Aorta (tissue), 5 donors: ENCODE results near the gene CCIN. TPM values are rescaled to one million over a fixed set of nuclear protein-coding genes. Genes with fewer than 3 reads are reported as not detected.
A peak's percentile ranks its signal among the peaks of the same experiment; 100 is the strongest.

Experiments
- ATAC-seq: fragments of 200-7000 bp; cut with Tn5 transposase; one replicate; pipeline ENCODE4 v1.9.1; 2022; ENCODE audit warnings: moderate library complexity; ENCODE audit not compliant: low FRiP score
- DNase-seq, 2 donors: peaks; one replicate each; pipeline ENCODE4 v3.0.0-alpha.2; 2020
- H3K27ac ChIP-seq, 2 donors: one replicate each; pipeline ENCODE4 v1.5.1; 2013; ENCODE audit warnings: low read length in 2 of 2, mild to moderate bottlenecking in 2 of 2, moderate library complexity in 2 of 2, control low read depth in 1 of 2, inconsistent platforms in 1 of 2, low read depth in 1 of 2
- H3K27me3 ChIP-seq, 2 donors: one replicate each; pipeline ENCODE4 v1.6.1; 2013; ENCODE audit warnings: control low read depth in 1 of 2, low read length in 1 of 2, mild to moderate bottlenecking in 1 of 2, moderate library complexity in 1 of 2; ENCODE audit not compliant: insufficient read depth in 2 of 2, control insufficient read depth in 1 of 2
- H3K36me3 ChIP-seq, 2 donors: one replicate each; pipeline ENCODE4 v1.6.1; 2013; ENCODE audit warnings: control low read depth in 1 of 2, low read length in 1 of 2, mild to moderate bottlenecking in 1 of 2; ENCODE audit not compliant: insufficient read depth in 2 of 2, control insufficient read depth in 1 of 2
- H3K4me1 ChIP-seq, 2 donors: one replicate each; pipeline ENCODE4 v1.6.1; 2013; ENCODE audit warnings: low read length in 2 of 2, control low read depth in 1 of 2, mild to moderate bottlenecking in 1 of 2, moderate library complexity in 1 of 2; ENCODE audit not compliant: insufficient read depth in 2 of 2, control insufficient read depth in 1 of 2
- H3K4me3 ChIP-seq, 2 donors: one replicate each; pipeline ENCODE4 v1.5.1; 2013; ENCODE audit warnings: low read length in 2 of 2, control low read depth in 1 of 2, mild to moderate bottlenecking in 1 of 2
- H3K9me3 ChIP-seq: one replicate; pipeline ENCODE4 v1.6.1; 2013; ENCODE audit warnings: mild to moderate bottlenecking, low read length; ENCODE audit not compliant: control insufficient read depth
- WGBS, 2 donors: extraction: QIAGEN DNeasy Blood & Tissue Kit; methylation state at CpG; one replicate each; pipeline ENCODE4 v1.1.7; 2013; 5-methylcytosine and 5-hydroxymethylcytosine counted together
- intact Hi-C, 2 donors: fragments of 100-400 bp; cut with DNase I; formaldehyde crosslinking; loops; one replicate each; pipeline versions ENCODE4 v1.14.2 to v1.15.0; 2022
- polyA plus RNA-seq, 2 donors: library from polyadenylated mRNA; stranded (reverse); fragments of 200-250 nt; gene quantifications; one replicate each; pipeline ENCODE4 v1.2.3, GENCODE V29; 2013
- total RNA-seq, 2 donors: library from RNA; stranded (reverse); fragmentation: NEBNext Ultra II Directional; extraction: Animal tissue kit (Norgen Biotek cat#: 25700); gene quantifications; one replicate each; pipeline ENCODE4 v1.2.1, GENCODE V29; 2021
- donor health status: healthy with polysubstance abuse.
- donor health status: Bipolar disorder and iron deficiency.
- donor health status: DM: no; HTN: no; CAD: no.
- donor health status: DM: no; HTN: no; CAD: no.
- donor health status: DM: yes; HTN: yes; CAD: no.

The CCIN gene
- total and polyA plus RNA-seq, 4 donors = 0.18 to 0.99 (median 0.65) TPM

DNA sequence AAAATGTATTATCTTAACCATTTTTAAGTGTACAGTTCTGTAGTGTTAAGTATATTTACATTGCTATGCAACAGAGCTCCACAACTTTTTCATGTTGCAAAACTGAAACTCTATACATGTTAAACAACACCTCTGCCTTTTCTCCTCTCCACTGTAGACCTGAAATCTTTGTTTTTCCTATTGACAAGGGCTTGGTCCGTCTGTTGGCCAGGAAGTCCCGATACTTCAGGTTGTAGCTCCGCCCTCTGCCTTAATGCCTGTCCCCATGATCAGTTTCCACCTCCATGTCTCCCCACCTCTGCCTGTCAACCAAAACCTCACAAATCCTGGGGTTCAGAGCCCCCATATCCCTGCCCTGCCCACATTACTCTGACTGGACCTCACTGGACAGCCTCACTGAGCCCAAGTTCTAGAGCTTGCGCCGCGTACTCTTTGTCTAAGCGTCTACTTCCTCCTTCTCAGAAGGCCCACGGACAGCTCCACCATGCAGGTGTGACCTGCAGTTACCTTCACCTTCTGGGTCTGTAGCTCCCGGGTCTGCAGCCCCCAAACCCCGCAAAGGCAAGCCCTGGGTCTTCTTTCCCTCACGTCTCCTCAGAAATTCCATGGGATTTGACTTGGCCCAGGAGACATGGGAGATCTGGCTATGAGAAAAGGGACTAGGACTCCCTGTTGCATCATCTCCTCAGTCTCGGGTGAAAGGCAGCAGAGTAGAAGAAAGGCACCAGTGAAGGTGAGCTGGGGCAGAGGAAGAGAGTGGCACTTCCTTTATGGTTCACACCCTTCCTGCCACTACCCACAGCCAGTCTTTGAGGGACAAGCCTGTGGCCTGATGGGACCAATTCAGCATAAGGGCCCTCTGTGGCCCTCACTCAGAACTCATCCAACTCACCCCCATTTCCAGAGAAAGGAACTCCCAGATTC is 24.6 kb upstream of the CCIN start:
- H3K36me3 ChIP-seq = no peaks in the 10 kb centered on the region
- peaks cover 0 to 4% of the 10 kb centered on the region in 2 donors for H3K4me1 ChIP-seq
- no peak overlapping the region for H3K4me3 ChIP-seq
- H3K27me3 ChIP-seq = no peaks in the 10 kb centered on the region
- peak in 1 of 2 donors; percentile 73 for DNase-seq
- intact Hi-C loops = no loop called here
- no peak overlapping the region for H3K27ac ChIP-seq
- H3K9me3 ChIP-seq = no peaks in the 10 kb centered on the region
- ATAC-seq = no peak
- 93% methylated on average over 12 of the region's 12 CpGs for WGBS, 2 donors

DNA sequence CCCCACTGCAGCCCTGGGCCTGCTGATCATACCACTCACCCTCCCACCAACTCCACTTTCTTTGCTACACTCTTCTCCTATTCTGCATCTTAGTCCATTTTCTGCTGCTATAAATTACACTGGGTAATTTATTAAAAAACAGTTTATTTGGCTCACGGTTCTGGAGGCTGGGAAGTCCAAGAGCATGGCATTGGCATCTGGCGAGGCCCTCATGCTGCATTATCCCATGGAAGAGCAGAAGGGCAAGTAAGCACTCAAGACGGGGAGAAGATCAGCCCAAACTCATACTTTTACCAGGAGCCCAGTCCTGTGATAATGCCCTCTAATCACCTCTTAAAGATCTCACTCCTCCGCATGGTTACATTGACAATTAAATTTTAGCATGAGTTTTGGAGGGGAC is 23.2 kb upstream of the CCIN start:
- intact Hi-C loops = no loop called here
- Histone ChIP-seq H3K27ac (no peak overlapping the region), H3K4me1 (peaks cover 0 to 4% of the 10 kb centered on the region in 2 donors), H3K27me3 (no peaks in the 10 kb centered on the region), H3K4me3 (no peak overlapping the region), H3K9me3 (no peaks in the 10 kb centered on the region), H3K36me3 (no peaks in the 10 kb centered on the region)
- WGBS, 2 donors = 97 to 98% methylated on average over 4 of the region's 4 CpGs
- no peak for ATAC-seq
- DNase-seq = peak in 1 of 2 donors; percentile 30

DNA sequence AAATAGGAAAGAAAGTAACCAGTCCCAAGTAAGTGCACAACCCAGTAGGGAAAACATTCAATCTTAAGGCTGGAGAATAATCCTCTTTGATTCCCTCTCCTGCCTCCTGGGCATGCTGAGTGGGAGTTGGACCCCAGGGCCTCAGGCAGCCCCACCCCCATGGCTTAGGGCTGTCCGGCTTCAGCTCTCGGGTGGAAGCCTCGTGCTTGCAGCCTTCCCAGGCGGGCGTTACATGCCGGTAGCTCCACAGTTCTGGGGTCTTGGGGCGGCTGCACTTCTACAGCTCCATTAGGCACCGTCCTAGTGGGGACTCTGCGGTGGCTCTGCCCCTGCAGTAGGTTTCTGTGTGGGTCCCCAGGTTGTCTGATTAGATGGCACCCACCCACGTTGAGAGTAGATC is 22.5 kb upstream of the CCIN start:
- Histone ChIP-seq H3K9me3 (no peaks in the 10 kb centered on the region), H3K27ac (no peak overlapping the region), H3K27me3 (no peaks in the 10 kb centered on the region), H3K36me3 (no peaks in the 10 kb centered on the region), H3K4me3 (no peak overlapping the region), H3K4me1 (peaks cover 0 to 4% of the 10 kb centered on the region in 2 donors)
- intact Hi-C loops = no loop called here
- WGBS, 2 donors = 95 to 96% methylated on average over 10 of the region's 10 CpGs
- DNase-seq = peak in 1 of 2 donors; percentile 32
- no peak for ATAC-seq

DNA sequence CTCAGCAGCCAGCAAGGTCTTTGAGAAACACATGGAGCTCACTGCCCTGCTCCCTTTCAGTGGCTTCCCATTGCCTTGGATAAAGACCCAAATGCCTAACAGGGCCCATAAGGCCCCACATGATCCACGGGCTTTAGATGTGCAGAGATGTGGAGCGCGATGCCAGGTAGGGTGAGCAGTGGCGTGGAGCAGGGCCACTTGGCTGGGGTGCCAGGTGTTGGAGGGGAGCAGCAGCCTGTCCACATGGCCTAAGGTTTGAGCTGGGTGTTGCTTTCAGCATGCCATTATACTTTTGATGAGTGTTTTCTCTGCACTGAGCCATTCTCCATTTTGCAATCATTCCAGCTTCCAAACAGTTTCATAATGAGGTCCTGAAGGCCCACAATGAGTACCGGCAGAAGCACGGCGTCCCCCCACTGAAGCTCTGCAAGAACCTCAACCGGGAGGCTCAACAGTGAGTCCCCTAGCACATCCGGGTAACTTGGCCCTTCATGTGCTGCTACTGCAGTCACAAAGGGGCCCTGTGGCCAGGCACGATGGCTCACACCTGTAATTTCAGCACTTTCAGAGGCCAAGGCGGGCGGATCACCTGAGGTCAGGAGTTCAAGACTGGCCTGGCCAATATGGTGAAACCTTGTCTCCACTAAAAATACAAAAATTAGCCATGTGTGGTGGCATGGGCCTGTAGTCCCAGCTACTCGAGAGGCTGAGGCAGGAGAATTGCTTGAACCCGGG is 21.6 kb upstream of the CCIN start:
- peaks cover 0 to 4% of the 10 kb centered on the region in 2 donors for H3K4me1 ChIP-seq
- WGBS, 2 donors = 91% methylated on average over 14 of the region's 14 CpGs
- no peaks in the 10 kb centered on the region for H3K27me3 ChIP-seq
- peak in 1 of 2 donors; percentile 73 for DNase-seq
- intact Hi-C loops = loop anchor here in 1 of 2 donors (2.0 kb wide), 1 partner anchor 19 kb away; no protein-coding TSS in a partner anchor
- H3K27ac ChIP-seq = no peak overlapping the region
- H3K4me3 ChIP-seq = no peak overlapping the region
- H3K9me3 ChIP-seq = no peaks in the 10 kb centered on the region
- ATAC-seq = no peak
- no peaks in the 10 kb centered on the region for H3K36me3 ChIP-seq

DNA sequence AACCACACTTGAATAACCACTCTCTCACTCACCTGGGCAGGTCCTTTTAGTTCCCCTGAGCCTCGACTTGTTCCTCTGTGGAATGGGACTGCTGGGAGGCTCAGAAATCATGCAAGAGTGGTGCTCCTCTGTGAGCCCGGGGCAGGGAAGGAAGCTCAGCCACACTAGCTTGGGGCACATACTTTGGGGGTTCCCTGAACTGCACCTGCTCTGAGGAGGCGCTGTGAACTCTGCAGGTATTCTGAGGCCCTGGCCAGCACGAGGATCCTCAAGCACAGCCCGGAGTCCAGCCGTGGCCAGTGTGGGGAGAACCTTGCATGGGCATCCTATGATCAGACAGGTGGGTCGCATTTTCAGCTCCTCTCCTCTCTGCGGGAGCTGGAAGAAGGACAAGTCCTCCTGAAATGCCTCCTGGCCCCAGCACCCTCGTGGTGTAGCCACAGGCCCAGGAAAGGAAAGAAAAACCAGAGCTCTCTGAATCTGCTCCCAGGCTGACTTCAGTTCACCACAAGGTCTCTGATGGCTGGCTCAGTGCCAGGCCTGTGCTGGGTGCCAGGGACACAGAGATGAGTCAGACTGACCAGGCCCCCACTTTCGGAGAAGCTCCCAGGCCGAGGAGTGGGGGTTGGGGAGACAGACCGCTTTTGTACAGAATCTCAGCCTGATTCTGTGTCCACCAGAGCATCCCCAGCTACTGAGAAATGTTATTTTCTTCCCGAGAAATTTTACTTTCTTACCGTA is 20.7 kb upstream of the CCIN start:
- WGBS, 2 donors = 26 to 27% methylated on average over 14 of the region's 14 CpGs
- Histone ChIP-seq H3K36me3 (no peaks in the 10 kb centered on the region), H3K27ac (peak overlapping the region in 1 of 2 donors; percentile 71), H3K27me3 (no peaks in the 10 kb centered on the region), H3K4me1 (peaks cover 0 to 4% of the 10 kb centered on the region in 2 donors), H3K9me3 (no peaks in the 10 kb centered on the region), H3K4me3 (no peak overlapping the region)
- ATAC-seq (peak; percentile 91), DNase-seq (peak; percentile 97 to 99)
- intact Hi-C loops = loop anchor here in 1 of 2 donors (2.0 kb wide), 1 partner anchor 18 kb away; no protein-coding TSS in a partner anchor

DNA sequence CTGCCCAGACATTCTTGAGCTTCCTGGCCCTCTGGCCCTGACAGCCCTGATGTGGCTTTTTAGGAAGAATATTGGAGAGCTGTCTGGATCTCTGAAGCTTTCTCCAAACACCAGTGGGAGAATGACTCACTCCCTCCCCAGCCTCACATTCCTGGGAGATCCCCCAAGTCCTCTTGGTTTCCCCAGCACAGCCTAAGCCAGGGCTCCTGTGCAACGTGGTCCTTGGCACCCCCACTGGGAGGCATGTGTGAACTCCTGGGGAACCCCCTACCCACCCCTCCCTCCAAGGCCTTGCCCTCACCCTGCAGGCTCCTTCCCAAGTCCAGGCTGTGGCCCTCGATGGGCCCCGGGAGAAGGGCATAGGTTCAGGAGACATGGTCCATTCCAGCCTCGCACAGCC is 20.0 kb upstream of the CCIN start:
- Histone ChIP-seq H3K4me3 (no peak overlapping the region), H3K27ac (peak overlapping the region in 1 of 2 donors; percentile 31), H3K27me3 (no peaks in the 10 kb centered on the region), H3K4me1 (peaks cover 0 to 4% of the 10 kb centered on the region in 2 donors), H3K36me3 (no peaks in the 10 kb centered on the region), H3K9me3 (no peaks in the 10 kb centered on the region)
- intact Hi-C loops = loop anchor here in 1 of 2 donors (2.0 kb wide), 1 partner anchor 18 kb away; no protein-coding TSS in a partner anchor
- ATAC-seq = peak; percentile 30
- DNase-seq = no peak
- WGBS, 2 donors = 10 to 37% methylated on average over 4 of the region's 4 CpGs

DNA sequence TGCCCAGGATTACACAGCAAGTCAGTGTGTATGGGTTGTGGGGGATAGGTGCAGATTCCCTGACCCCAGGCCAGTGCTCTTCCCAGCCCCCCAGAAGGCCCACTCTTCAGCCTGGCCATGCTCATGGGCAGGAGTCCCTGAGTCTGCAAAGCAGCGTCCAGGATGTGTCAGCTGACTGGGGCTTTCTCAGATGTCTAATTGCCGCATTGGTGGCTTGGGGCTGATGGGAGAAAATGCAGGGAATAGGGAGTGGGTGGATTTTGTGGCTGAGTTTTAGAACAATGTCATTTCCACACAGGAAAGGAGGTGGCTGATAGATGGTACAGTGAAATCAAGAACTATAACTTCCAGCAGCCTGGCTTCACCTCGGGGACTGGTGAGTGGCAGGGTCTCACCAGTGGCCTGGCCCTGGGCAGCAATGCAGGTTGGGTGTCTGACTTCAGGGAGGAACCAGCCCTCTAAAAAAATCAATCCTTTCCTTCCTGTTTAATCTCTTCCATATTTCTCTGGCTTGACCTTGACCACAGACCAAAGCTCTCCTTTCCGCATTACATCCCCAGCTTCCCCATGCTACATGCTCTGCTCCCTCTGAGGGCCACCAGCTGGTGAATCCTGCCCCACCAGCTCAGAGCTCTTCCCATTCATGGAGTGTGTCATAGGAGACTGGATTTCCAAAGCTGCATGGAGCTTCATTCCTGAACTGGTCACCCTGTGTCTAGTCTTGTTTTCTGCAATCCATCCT is 18.4 kb upstream of the CCIN start:
- no peak overlapping the region for H3K4me3 ChIP-seq
- intact Hi-C loops = no loop called here
- no peak overlapping the region for H3K27ac ChIP-seq
- peaks cover 0 to 4% of the 10 kb centered on the region in 2 donors for H3K4me1 ChIP-seq
- DNase-seq (no peak), ATAC-seq (no peak)
- no peaks in the 10 kb centered on the region for H3K27me3 ChIP-seq
- WGBS, 2 donors = 72% methylated on average over 4 of the region's 4 CpGs
- H3K36me3 ChIP-seq = no peaks in the 10 kb centered on the region
- no peaks in the 10 kb centered on the region for H3K9me3 ChIP-seq
